ENCODE measurements around the gene GRHL3.

Gene GRHL3

GRCh38 chr1:24318615-24319311 lies 394 bp upstream of the GRHL3 start:
- DNase-seq (ENCODE audit: low spot score), result no peak

GRCh38 chr1:24319962-24320361 lies 805 bp downstream of the GRHL3 start:
- DNase-seq (ENCODE audit: low spot score), result no peak

GRCh38 chr1:24321126-24321525 lies 2.0 kb downstream of the GRHL3 start:
- DNase-seq (ENCODE audit: low spot score), result no peak

DNA sequence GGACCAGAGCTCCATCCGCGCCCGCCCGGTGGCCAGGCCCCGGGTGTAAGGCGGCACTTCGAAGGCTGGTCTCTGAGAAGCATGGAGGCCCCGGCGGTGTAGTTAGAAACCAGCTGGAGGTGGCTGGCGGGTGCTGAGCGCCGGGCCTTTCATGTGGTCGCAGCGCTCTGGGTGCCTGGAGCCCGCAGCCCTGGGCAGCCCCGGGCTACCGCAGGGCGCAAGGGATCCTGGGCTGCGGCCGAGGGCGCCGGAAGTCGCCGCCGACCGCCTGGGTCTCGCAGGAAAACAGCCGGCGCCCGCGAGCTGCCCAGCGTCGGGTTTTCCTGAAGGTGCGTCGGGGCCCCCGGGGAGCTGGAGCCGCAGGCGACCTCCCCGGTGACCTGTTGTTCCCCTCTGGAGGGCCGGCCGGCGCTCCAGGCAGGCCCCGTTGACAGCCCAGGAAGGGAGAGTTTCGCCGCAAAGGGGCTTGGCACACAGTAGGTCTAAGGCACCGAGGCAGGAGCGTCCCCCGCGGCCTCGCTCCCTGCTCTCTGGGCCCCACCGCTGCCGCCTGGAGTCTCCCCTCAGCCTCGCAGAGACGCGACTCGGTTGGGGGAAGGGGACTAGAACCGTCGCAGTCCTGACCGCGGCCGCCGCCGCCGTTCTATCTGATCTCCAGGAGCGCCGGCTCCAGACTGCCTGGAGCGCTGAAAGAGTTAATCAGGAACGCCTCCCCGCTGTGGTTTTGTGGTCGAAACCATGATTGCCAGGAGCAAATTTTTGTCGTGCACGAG lies 2.7 kb downstream of the GRHL3 start:
- no peak for DNase-seq (ENCODE audit: low spot score)

DNA sequence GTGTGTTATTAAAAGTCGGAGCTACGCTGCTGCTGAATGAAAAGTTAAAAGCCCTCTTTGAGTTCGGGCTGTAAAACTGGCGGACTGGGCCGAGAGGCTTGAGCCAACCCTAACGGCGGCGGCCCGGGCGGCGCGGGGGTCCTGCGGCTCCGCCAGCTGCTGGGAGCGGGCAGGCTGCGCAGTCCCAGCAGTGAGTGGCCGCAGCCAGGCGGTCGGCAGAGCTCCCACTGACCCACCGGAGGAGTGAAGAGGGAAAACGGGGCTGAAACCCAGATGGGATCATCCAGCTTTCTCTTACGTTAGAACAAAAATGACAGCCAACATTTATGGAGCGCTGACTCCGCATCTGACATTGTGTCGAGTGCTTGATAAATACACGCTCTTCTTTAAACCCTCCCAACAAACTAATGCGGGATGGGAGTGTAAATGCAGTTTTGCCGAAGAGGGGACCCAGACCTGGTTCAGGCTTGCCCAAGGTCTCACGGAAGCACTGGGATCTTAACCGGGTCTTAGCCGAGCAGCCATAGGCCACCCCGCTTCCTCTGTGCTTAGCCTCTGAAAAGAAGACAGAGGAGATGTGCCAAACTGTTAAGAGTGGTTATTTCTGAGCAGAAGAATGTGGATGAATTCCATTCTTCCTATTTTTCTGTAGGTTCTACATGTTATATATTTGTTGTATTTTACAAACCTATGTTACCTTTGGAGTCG lies 3.5 kb downstream of the GRHL3 start:
- no peak for DNase-seq (ENCODE audit: low spot score)

DNA sequence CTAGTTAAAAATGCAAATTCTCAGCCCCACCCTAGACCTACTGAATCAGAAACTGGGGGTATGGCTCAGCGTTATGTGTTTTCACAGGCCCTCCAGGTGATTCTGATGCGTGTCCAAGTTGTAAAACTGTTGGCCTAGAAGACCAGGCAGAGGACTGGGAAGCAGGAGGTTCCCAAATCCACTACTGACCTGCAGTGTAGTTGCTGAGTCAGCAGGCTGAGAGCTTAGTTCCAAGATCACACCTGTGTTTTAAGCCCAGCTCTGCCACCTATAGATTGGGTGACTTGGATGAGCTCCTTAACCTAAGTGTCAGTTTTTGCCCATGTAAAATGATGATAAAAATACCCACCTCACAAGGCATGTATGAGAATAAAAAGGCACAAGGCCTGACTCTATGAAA lies 4.1 kb downstream of the GRHL3 start:
- DNase-seq (ENCODE audit: low spot score), result no peak

- no peak for DNase-seq (ENCODE audit: low spot score)
Observed at GRCh38 chr1:24324903-24325302, 5.7 kb downstream of the GRHL3 start.

DNA sequence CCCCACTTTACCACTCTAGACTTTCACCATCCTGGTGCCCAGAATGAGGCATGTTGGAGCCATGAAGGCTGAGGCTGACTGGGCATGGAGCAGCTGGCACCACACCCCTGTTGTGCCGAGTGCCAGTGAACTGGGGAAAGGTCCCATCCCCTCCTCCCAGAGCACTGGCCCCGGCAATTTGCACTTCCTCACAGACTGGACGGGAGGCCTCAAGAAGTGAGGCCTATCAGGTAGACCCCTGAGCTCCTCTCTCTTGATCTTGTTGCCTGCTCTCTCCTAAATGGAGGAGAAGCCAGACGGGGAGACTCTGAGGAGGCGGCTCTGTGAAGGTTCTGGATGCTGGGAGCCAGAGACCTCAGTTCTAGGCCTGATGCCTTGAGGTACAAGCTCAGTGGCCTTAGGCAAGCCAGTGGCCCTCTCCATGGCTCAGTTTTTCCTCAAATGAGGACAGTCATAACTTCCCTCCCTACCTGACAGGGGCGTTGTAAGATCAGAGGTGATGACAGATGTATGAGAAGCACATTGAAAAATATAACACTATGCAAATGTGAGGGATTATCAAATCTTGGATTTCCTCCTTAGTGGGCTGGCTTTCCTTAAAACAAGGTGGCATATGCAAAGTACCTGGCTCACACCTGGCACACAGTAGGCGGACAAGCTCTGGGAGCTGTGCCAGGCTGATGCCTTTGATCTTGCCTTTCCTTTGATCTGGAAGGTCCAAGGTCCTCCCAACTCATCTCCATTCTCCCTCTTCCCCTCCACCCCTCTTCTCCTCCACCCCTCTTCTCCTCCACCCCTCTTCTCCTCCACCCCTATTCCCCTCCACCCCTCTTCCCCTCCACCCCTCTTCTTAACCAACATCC lies 6.7 kb downstream of the GRHL3 start:
- DNase-seq (ENCODE audit: low spot score), result no peak

- no peak for DNase-seq (ENCODE audit: low spot score)
Observed at GRCh38 chr1:24327486-24327885, 8.3 kb downstream of the GRHL3 start.

DNA sequence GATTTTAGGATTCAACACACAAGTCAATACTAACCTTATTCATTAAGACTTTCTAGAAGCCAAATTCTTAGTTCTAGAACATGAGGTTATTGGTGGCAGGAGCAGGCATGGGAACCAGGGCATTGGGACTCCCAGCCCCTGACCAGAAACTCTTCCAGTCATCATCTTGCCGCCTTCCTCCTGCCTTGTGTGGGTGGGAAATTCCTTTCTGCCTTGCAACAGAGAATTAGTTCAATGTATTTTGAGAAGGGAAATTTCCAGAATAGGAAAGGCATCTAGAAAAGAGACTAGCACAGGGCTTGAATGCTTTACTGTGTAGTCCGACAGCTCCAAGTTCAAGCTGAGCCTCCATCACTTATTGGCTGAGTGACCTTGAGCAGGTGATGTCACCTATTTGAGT lies 8.7 kb downstream of the GRHL3 start:
- DNase-seq (ENCODE audit: low spot score), result no peak

- DNase-seq (ENCODE audit: low spot score), result no peak
Observed at GRCh38 chr1:24329331-24329730, 10.2 kb downstream of the GRHL3 start.

- DNase-seq (ENCODE audit: low spot score), result no peak
Observed at GRCh38 chr1:24329797-24330543, 10.8 kb downstream of the GRHL3 start.

DNA sequence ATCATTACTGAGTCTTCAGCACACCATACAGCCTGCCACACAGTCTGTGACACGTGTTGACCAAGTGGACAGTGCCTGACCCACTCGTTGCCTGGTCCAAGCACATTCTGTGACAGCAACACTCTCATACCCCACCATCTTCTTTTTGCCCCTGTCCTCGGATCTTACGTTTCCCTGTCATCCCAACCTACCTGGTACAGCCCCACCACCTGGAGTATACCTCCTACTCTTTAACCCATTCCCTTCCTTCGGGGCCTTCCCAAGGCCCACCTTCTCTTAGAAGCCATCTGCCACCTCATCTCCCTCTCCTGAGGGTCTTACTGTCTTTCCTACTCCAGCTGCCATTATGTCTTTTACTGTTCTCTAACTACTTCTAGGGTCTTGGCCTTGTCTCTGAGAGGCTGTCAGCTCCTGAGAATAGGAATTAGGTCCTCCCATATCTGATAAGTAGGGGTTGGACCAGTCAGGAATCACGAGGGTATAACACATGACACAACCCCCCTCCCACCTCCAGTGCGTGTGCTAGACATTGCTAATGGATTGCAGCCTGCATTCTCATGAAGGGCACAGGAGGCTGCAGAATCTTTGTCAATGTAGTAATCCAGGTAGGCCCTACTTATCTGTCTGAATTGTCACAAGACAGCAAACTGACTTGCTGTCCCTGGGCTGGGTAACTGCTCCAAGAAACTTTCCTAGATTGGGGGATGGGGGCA lies 13.0 kb downstream of the GRHL3 start:
- DNase-seq (ENCODE audit: low spot score), result no peak

- no peak for DNase-seq (ENCODE audit: low spot score)
Observed at GRCh38 chr1:24336075-24336474, 16.9 kb downstream of the GRHL3 start.

DNA sequence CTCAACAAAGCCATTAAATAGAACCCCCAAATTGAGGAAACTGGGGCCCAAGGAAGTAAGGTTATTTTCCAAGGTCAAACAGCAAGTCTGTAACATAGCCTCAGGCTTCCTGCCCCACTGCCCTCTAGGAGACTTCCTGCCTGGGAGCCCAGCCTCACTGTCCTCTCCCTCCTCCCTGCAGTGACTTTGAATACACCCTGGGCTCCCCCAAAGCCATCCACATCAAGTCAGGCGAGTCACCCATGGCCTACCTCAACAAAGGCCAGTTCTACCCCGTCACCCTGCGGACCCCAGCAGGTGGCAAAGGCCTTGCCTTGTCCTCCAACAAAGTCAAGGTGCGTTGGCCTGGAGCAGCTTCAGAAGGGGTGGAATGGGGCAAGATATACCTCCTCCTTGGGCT lies 18.3 kb downstream of the GRHL3 start:
- no peak for DNase-seq (ENCODE audit: low spot score)

DNA sequence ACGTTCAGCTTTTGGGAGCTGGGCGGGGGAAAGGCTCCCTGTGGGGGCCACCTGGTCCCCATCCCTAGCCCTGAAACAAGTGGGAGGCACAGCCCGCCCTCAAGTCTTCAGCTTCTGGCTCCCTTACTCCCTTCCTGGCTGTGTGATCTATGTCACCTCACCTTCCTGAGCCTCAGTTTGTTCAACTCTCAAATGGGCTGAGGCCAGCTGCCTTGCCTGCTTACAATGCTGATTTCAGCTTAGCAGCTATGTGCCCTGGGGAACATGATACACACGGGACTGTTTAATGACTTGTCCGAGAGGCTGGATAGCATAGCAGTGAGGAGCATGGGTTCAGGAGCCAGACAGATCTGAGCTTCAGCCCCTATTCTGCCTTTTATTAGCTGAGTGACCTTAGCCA lies 19.3 kb downstream of the GRHL3 start:
- DNase-seq (ENCODE audit: low spot score), result no peak

DNA sequence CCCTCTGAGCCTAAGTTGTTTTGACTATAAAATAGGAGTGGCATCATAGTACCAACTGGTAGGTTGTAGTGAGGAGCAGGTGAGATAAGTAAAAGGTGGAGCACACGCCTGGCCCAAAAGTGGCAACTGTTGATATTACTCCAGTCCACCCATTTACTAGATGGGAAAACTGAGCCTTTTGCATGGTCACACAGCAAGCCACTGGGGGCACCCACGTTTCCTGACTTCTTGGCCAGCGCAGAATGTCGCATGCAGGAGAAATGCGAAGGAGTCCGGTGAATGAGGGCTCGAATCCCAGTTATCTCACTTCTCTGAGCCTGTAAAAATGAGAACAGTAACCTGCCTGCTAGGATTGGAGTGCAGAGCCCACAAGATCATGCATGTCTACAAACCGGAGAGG lies 20.8 kb downstream of the GRHL3 start:
- DNase-seq (ENCODE audit: low spot score), result no peak

GRCh38 chr1:24340770-24341169 lies 21.6 kb downstream of the GRHL3 start:
- no peak for DNase-seq (ENCODE audit: low spot score)

DNA sequence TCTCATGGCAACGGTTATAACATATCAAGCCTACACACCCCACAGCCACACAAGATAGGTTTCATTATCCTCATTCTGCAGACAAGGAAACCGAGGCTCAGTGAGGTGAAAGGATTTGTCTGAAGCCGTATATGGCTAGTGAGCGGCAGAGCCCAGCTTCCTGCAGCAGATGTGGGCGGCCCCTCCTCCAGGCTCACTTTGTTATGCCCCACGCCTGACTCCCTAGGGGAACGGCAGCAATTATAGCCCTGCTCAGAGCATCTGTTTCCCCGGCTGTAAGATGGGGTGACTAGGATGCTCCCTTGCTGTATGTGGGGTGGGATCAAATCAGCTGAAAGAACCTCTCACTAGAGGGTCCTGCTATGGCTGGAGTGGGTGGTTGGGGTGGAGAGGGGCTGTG lies 22.1 kb downstream of the GRHL3 start:
- DNase-seq (ENCODE audit: low spot score), result no peak

GRCh38 chr1:24343412-24344089 lies 24.4 kb downstream of the GRHL3 start:
- DNase-seq (ENCODE audit: low spot score), result no peak
